Keratinocyte (primary cell): ENCODE results near the gene LDLRAD4. TPM values are rescaled to one million over a fixed set of nuclear protein-coding genes. Genes with fewer than 3 reads are reported as not detected.

ENCODE experiments used
- DNase-seq: peaks from one replicate; pipeline ENCODE4 v3.0.0-alpha.2; 2011; ENCODE audit warnings: low read depth, missing footprints, low spot score
- FAIRE-seq: peaks from 2 replicates; lab custom pipeline; 2011; peaks lifted over from hg19 to GRCh38; lab: Jason Lieb, UNC
- H2AFZ ChIP-seq: 2 replicates; pipeline ENCODE4 v1.6.0; 2012; ENCODE audit warnings: low read length, control low read depth, inconsistent platforms; ENCODE audit not compliant: control insufficient read depth
- H3K27ac ChIP-seq: 2 replicates; pipeline ENCODE4 v1.5.1; 2011; ENCODE audit warnings: low read length; ENCODE audit not compliant: control insufficient read depth, insufficient read depth
- H3K27me3 ChIP-seq: 3 replicates; pipeline ENCODE4 v1.6.0; 2011; ENCODE audit warnings: low read length; ENCODE audit not compliant: control insufficient read depth, insufficient read depth; ENCODE audit errors: extremely low read depth
- H3K36me3 ChIP-seq, 2 experiments: 2 replicates in 1 of 2; 3 replicates in 1 of 2; pipeline ENCODE4 v1.5.1; 2011; ENCODE audit warnings: low read length in 2 of 2, mild to moderate bottlenecking in 1 of 2; ENCODE audit not compliant: control insufficient read depth in 2 of 2, insufficient read depth in 2 of 2; ENCODE audit errors: extremely low read depth in 1 of 2
- H3K4me1 ChIP-seq: 3 replicates; pipeline ENCODE4 v1.5.1; 2011; ENCODE audit warnings: low read length; ENCODE audit not compliant: control insufficient read depth, insufficient read depth; ENCODE audit errors: extremely low read depth
- H3K4me2 ChIP-seq: 3 replicates; pipeline ENCODE4 v1.6.0; 2011; ENCODE audit warnings: low read depth, low read length; ENCODE audit not compliant: control insufficient read depth, insufficient read depth; ENCODE audit errors: extremely low read depth
- H3K4me3 ChIP-seq, 3 experiments: fragments of 200-600 bp in 1 of 3; sonication (generic) in 1 of 3; 2 replicates in 2 of 3; 3 replicates in 1 of 3; pipeline ENCODE4 v1.5.1; 2011 to 2016; ENCODE audit warnings: low read length in 3 of 3, mild to moderate bottlenecking in 3 of 3, control low read depth in 2 of 3, inconsistent platforms in 1 of 3, low read depth in 1 of 3, mixed read lengths in 1 of 3, mixed run types in 1 of 3, moderate library complexity in 1 of 3; ENCODE audit not compliant: control insufficient read depth in 2 of 3, insufficient read depth in 2 of 3; ENCODE audit errors: extremely low read depth in 1 of 3
- H3K79me2 ChIP-seq: 2 replicates; pipeline ENCODE4 v1.6.0; 2012; ENCODE audit warnings: low read length; ENCODE audit not compliant: control insufficient read depth, insufficient read depth
- H3K9ac ChIP-seq: 3 replicates; pipeline ENCODE4 v1.6.0; 2011; ENCODE audit warnings: low read length; ENCODE audit not compliant: control insufficient read depth, insufficient read depth; ENCODE audit errors: extremely low read depth
- H3K9me1 ChIP-seq: 3 replicates; pipeline ENCODE4 v1.6.0; 2011; ENCODE audit warnings: low read length; ENCODE audit not compliant: control insufficient read depth, insufficient read depth; ENCODE audit errors: extremely low read depth
- H3K9me3 ChIP-seq: 2 replicates; pipeline ENCODE4 v1.5.1; 2012; ENCODE audit warnings: low read depth, low read length; ENCODE audit not compliant: control insufficient read depth
- H4K20me1 ChIP-seq: 3 replicates; pipeline ENCODE4 v1.6.0; 2011; ENCODE audit warnings: low read length; ENCODE audit not compliant: control insufficient read depth, insufficient read depth; ENCODE audit errors: extremely low read depth
- CTCF ChIP-seq, 3 experiments: IDR thresholded peaks in 1 of 3; conservative IDR thresholded peaks in 1 of 3; optimal IDR thresholded peaks in 1 of 3; 2 replicates in 2 of 3; 3 replicates in 1 of 3; pipeline versions ENCODE3 to v1.5.1; 2011; ENCODE audit warnings: low read length in 3 of 3, mild to moderate bottlenecking in 3 of 3, moderate library complexity in 2 of 3, control low read depth in 1 of 3, inconsistent platforms in 1 of 3; ENCODE audit not compliant: insufficient read depth in 2 of 3; ENCODE audit errors: extremely low read depth in 1 of 3
- EZH2 ChIP-seq: IDR thresholded peaks from one replicate; pipeline ENCODE4 v1.6.1; 2012; ENCODE audit warnings: inconsistent platforms, mild to moderate bottlenecking, low read length, moderate library complexity
- dilution Hi-C: fragments of 300-500 bp; cut with MboI; formaldehyde crosslinking; loops from one replicate; pipeline ENCODE4 v1.7.0; 2020; ENCODE audit warnings: low sequenced_read_pairs; ENCODE audit not compliant: extremely low pct_ligation_motif_present
- polyA plus RNA-seq, 5 experiments: library from polyadenylated mRNA; depleted of rRNA in 3 of 5; stranded (reverse) in 3 of 5; stranded (forward) in 1 of 5; unstranded in 1 of 5; fragments of >200 nt; gene quantifications; 1 replicate in 1 of 5; 2 replicates in 3 of 5; 3 replicates in 1 of 5; pipeline versions ENCODE4 v1.2.1 to v1.2.3, GENCODE V29; 2011 to 2012; ENCODE audit warnings: missing spikeins in 2 of 5, low read depth in 1 of 5, low replicate concordance in 1 of 5

Gene LDLRAD4
- polyA plus RNA-seq, 1 donor (not counting 4 experiments of a cell fraction or from before 2014, with no cell fraction given) = not detected

- Histone ChIP-seq H3K27ac (no peak overlapping the region), H3K79me2 (no peaks in the 10 kb centered on the region), H3K9me3 (no peaks in the 10 kb centered on the region), H4K20me1 (no peaks in the 10 kb centered on the region), H3K9me1 (no peaks in the 10 kb centered on the region), H3K27me3 (no peaks in the 10 kb centered on the region), H3K4me1 (no peaks in the 10 kb centered on the region), H3K4me3 (no peak overlapping the region), H3K4me2 (no peak overlapping the region), H3K36me3 (no peaks in the 10 kb centered on the region), H2AFZ (no peak overlapping the region), H3K9ac (no peak overlapping the region)
- DNase-seq = no peak
- dilution Hi-C loops = no loop called here
- TF ChIP-seq CTCF (optimal IDR thresholded peaks at IDR 0.05 in 1 of 3, IDR thresholded peaks at IDR 0.05 in 1 of 3, conservative IDR thresholded peaks at IDR 0.05 in 1 of 3; ENCODE audit: extremely low read depth in 1 of 3, insufficient read depth in 2 of 3, low read length in 3 of 3) (no peak), EZH2 (no peak)
- FAIRE-seq = no peak
Observed at GRCh38 chr18:13551841-13552733, 333.5 kb downstream of the LDLRAD4 start.

- Histone ChIP-seq H3K36me3 (no peaks in the 10 kb centered on the region), H3K9me1 (no peaks in the 10 kb centered on the region), H3K4me1 (no peaks in the 10 kb centered on the region), H4K20me1 (no peaks in the 10 kb centered on the region), H3K4me3 (no peak overlapping the region), H3K4me2 (no peak overlapping the region), H3K27me3 (no peaks in the 10 kb centered on the region), H3K9me3 (no peaks in the 10 kb centered on the region), H3K79me2 (no peaks in the 10 kb centered on the region), H3K9ac (no peak overlapping the region), H3K27ac (no peak overlapping the region), H2AFZ (no peak overlapping the region)
- dilution Hi-C loops = no loop called here
- no peak for DNase-seq
- no peak for TF ChIP-seq CTCF (optimal IDR thresholded peaks at IDR 0.05 in 1 of 3, IDR thresholded peaks at IDR 0.05 in 1 of 3, conservative IDR thresholded peaks at IDR 0.05 in 1 of 3; ENCODE audit: extremely low read depth in 1 of 3, insufficient read depth in 2 of 3, low read length in 3 of 3)
- TF ChIP-seq EZH2 = no peak
- FAIRE-seq = no peak
Observed at GRCh38 chr18:13553449-13553848, 334.9 kb downstream of the LDLRAD4 start.
